IPS DF 6.9 (cell line): ENCODE results near the gene GHRH.

ENCODE experiments used
- DNase-seq: peaks from one replicate; pipeline ENCODE4 v3.0.0-alpha.2; 2013; ENCODE audit warnings: low read depth, low spot score
- H3K27ac ChIP-seq: one replicate; pipeline ENCODE4 v1.5.1; 2013; ENCODE audit warnings: low read length, control low read depth
- H3K27me3 ChIP-seq: 2 replicates; pipeline ENCODE4 v1.6.1; 2013; ENCODE audit warnings: mild to moderate bottlenecking, low read length; ENCODE audit not compliant: control insufficient read depth, insufficient read depth
- H3K36me3 ChIP-seq: 2 replicates; pipeline ENCODE4 v1.6.1; 2013; ENCODE audit warnings: low read length; ENCODE audit not compliant: control insufficient read depth, insufficient read depth
- H3K4me1 ChIP-seq: 2 replicates; pipeline ENCODE4 v1.6.1; 2013; ENCODE audit warnings: low read length; ENCODE audit not compliant: control insufficient read depth, insufficient read depth
- H3K4me3 ChIP-seq: 2 replicates; pipeline ENCODE4 v1.5.1; 2013; ENCODE audit warnings: mild to moderate bottlenecking, low read length
- H3K9me3 ChIP-seq: 2 replicates; pipeline ENCODE4 v1.6.1; 2013; ENCODE audit warnings: low read length, inconsistent platforms; ENCODE audit not compliant: control insufficient read depth, insufficient read depth
- WGBS: extraction: QIAGEN DNeasy Blood & Tissue Kit; methylation state at CpG from one replicate; pipeline ENCODE4 v1.1.7; 2013; ENCODE audit warnings: mixed read lengths, missing lambda C conversion rate; ENCODE audit not compliant: insufficient read length, insufficient coverage; 5-methylcytosine and 5-hydroxymethylcytosine counted together

The GHRH gene

DNA sequence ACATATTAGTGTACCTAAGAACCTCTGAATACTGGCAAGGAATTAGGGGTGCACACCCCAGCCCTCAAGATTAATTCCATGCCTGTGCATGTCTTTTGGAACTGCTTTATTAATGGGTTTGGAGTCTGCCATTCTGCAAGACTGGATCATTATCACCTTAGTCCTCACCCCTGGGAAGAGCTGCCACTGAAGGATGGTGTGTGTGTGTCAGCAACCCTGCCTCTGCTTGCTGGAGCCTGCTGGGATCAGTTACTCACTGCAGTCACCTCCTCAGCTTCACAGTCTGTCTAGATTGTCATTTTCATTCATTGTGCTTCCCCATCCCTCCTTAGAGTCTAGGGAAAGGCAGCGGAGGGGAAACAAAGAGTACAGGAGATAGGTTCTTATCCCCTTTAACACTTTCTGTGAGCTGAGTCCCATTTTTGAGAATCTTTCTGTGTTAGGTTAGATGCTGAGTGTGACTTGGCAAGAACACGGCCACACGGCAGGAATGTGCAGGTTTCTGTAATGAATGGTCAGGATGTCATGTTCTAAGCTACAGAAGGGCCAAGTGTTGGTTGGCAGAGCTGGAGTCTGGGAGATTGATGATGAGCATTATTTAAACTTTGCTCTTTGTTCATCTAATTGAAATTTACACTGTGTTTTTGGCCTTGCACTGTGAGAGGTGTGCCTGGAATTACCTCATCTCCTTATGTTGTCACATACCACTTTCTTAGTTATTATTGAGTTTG is 21.1 kb downstream of the GHRH start:
- no peaks in the 10 kb centered on the region for H3K9me3 ChIP-seq
- no peaks in the 10 kb centered on the region for H3K27me3 ChIP-seq
- DNase-seq: no peak
- no peak overlapping the region for H3K4me3 ChIP-seq
- H3K27ac ChIP-seq: no peak overlapping the region
- H3K36me3 ChIP-seq: peaks cover 18% of the 10 kb centered on the region
- peaks cover 3% of the 10 kb centered on the region for H3K4me1 ChIP-seq
- no CpG with 5 or more reads among the region's 3 CpGs for WGBS

- WGBS: no CpG with 5 or more reads among the region's 1 CpG
- no peak for DNase-seq
- peaks cover 21% of the 10 kb centered on the region for H3K36me3 ChIP-seq
These were observed 22.6 kb downstream of the GHRH start for GRCh38 chr20:37238935-37239451.

GRCh38 chr20:37238426-37238825 is 23.2 kb downstream of the GHRH start:
- H3K27ac ChIP-seq: no peak overlapping the region
- no peaks in the 10 kb centered on the region for H3K27me3 ChIP-seq
- H3K4me1 ChIP-seq: no peaks in the 10 kb centered on the region
- H3K4me3 ChIP-seq: no peak overlapping the region
- peaks cover 22% of the 10 kb centered on the region; the same call in 1 of the 2 replicates for H3K36me3 ChIP-seq
- DNase-seq: no peak
- WGBS: no CpG with 5 or more reads among the region's 6 CpGs
- H3K9me3 ChIP-seq: no peaks in the 10 kb centered on the region

More at GRCh38 chr20:37238935-37239451, 22.6 kb downstream of the GHRH start:
- Histone ChIP-seq H3K4me1 (no peaks in the 10 kb centered on the region), H3K9me3 (no peaks in the 10 kb centered on the region), H3K4me3 (no peak overlapping the region), H3K27ac (no peak overlapping the region), H3K27me3 (no peaks in the 10 kb centered on the region)

- DNase-seq: no peak
- WGBS: no CpG with 5 or more reads among the region's 5 CpGs
These were observed 24.0 kb downstream of the GHRH start for GRCh38 chr20:37237656-37238055.

DNA sequence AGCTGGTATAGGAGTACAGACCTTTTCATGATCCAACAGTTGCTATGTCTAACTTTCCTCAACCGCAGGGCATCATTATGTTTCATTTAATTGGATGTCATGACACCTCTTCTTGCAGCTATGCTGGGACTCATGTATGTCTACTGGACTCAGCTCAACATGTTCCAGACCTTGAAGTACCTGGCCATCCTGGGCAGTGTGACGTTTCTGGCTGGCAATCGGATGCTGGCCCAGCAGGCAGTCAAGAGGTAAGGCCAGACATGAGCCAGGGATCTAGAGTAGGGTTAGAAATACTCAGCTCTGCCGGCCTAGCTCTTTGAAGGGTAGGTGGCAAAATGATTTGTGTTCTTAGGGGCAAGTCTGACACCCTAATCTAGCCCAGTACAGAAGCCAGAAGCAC is 25.2 kb downstream of the GHRH start:
- no peaks in the 10 kb centered on the region for H3K9me3 ChIP-seq
- no peak overlapping the region for H3K4me3 ChIP-seq
- no peak for DNase-seq
- H3K4me1 ChIP-seq: no peaks in the 10 kb centered on the region
- no CpG with 5 or more reads among the region's 4 CpGs for WGBS
- no peak overlapping the region for H3K27ac ChIP-seq
- H3K36me3 ChIP-seq: peaks cover 26% of the 10 kb centered on the region
- no peaks in the 10 kb centered on the region for H3K27me3 ChIP-seq

More at GRCh38 chr20:37237656-37238055, 24.0 kb downstream of the GHRH start:
- Histone ChIP-seq H3K9me3 (no peaks in the 10 kb centered on the region), H3K27ac (no peak overlapping the region), H3K36me3 (peaks cover 22% of the 10 kb centered on the region; the same call in 1 of the 2 replicates), H3K4me1 (no peaks in the 10 kb centered on the region), H3K27me3 (no peaks in the 10 kb centered on the region), H3K4me3 (no peak overlapping the region)

DNA sequence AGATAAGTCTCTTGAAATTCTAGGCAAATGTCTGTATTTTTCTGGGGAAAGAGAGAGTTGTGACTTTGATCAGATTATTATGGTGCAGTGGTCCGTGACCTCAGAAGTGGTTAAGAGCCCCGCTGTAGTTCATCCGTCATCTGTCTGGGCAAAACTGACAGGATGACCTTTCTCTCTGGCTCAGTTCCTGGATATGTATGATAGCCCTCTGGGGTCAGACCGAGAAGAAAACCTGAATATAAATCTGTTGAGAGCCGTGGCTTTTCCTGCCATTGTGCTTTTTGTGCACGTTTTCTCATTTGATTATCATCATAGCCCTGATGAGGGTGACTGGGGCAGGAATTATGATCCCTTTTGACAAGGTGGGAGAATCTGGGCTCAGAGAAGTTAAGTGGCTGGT is 26.5 kb downstream of the GHRH start:
- H3K36me3 ChIP-seq: peaks cover 33% of the 10 kb centered on the region
- no peak overlapping the region for H3K4me3 ChIP-seq
- H3K27ac ChIP-seq: no peak overlapping the region
- no peak for DNase-seq
- WGBS: no CpG with 5 or more reads among the region's 6 CpGs
- no peaks in the 10 kb centered on the region for H3K9me3 ChIP-seq
- no peaks in the 10 kb centered on the region for H3K4me1 ChIP-seq
- H3K27me3 ChIP-seq: no peaks in the 10 kb centered on the region

DNA sequence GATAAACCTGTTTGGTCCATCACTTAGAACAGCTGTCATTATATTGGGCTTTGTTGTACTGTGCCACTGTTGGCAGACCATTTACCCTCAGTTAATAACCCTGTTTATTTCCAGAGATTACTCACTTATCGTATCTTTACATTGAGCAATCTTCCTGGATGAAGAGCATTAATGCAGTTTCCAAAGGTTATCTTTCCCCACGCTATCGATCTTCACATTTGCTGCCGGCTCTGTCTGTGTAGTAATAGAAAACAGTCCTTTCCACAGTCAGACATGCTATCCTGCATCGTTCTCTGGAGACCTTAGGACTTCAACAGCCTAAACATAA is 27.4 kb downstream of the GHRH start:
- no peak for DNase-seq
- WGBS: no CpG with 5 or more reads among the region's 5 CpGs
- H3K36me3 ChIP-seq: peaks cover 35% of the 10 kb centered on the region
- no peaks in the 10 kb centered on the region for H3K9me3 ChIP-seq
- no peaks in the 10 kb centered on the region for H3K27me3 ChIP-seq
- H3K27ac ChIP-seq: no peak overlapping the region
- no peak overlapping the region for H3K4me3 ChIP-seq
- H3K4me1 ChIP-seq: no peaks in the 10 kb centered on the region

GRCh38 chr20:37233548-37234253 is 27.9 kb downstream of the GHRH start:
- Histone ChIP-seq H3K4me1 (peaks cover 2% of the 10 kb centered on the region), H3K4me3 (no peak overlapping the region), H3K36me3 (peaks cover 36% of the 10 kb centered on the region), H3K27me3 (no peaks in the 10 kb centered on the region), H3K9me3 (no peaks in the 10 kb centered on the region), H3K27ac (no peak overlapping the region)
- WGBS: no CpG with 5 or more reads among the region's 10 CpGs
- no peak for DNase-seq

DNA sequence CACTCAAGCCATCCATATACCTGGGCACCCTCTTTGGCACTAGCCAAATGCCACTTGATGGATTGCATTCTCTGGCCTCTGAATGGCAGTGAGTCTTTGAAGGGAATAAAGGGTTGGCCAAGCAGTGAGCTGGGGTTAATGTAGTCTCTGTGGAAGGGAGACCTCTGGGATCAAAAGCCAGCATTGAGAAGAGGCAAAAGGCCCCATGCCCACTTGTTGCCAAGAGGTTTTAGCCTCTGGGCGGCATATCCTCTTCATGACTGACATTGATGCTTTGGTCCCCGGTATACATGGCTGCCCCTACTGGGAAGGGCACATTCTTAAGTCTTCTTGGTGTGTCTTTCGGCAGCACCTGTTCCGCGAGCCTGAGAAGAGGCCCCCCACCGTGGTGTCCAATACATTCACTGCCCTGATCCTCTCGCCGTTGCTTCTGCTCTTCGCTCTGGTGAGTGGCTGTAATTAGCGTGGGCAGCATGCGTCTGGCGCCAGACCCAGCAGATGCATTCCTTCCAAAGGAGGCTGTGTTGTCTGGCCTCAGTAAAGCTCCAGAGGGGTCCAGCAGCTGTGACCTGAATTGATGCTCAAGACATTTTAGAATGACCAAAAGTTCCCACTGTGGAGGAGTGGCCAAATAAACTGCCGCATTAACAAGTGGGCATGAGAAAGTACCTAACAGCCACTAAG is 29.5 kb downstream of the GHRH start:
- H3K27ac ChIP-seq: no peak overlapping the region
- no peaks in the 10 kb centered on the region for H3K9me3 ChIP-seq
- H3K36me3 ChIP-seq: peaks cover 37% of the 10 kb centered on the region
- WGBS: no CpG with 5 or more reads among the region's 13 CpGs
- H3K27me3 ChIP-seq: no peaks in the 10 kb centered on the region
- DNase-seq: no peak
- peaks cover 2% of the 10 kb centered on the region for H3K4me1 ChIP-seq
- no peak overlapping the region for H3K4me3 ChIP-seq

DNA sequence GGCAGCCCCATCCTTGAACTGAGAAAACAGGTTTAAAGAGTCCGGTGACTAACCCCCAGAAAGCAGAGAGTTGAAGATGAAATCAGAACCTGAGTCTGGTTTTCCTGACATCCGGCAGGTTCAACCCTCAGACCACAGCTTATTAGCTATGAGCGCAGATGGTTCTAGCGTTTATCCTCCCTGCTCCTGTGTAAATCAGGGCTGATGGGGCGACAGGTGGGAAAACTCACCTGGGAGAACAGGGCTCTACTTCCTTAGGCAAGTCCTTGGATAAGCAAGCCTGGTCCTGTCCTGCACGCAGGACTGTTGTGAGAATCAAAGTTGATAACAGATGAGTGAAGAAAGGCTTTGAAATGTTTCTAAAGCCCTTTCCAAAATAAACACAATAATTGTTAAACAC is 31.4 kb downstream of the GHRH start:
- Histone ChIP-seq H3K36me3 (peaks cover 41% of the 10 kb centered on the region), H3K27me3 (no peaks in the 10 kb centered on the region), H3K4me1 (peaks cover 3% of the 10 kb centered on the region), H3K9me3 (no peaks in the 10 kb centered on the region), H3K4me3 (no peak overlapping the region), H3K27ac (no peak overlapping the region)
- WGBS: no CpG with 5 or more reads among the region's 6 CpGs
- no peak for DNase-seq
